ENCODE measurements around the gene LRRTM2. TPM values are rescaled to one million over a fixed set of nuclear protein-coding genes. Genes with fewer than 3 reads are reported as not detected.

Gene LRRTM2
- total RNA-seq, 1 experiment from 2014 or later = 1.6 TPM

Other genes with a start within 250 kb of the LRRTM2 start
- gene CTNNA1, start 121.9 kb downstream of the LRRTM2 start, total RNA-seq (2014; rRNA removed; shearing (Covaris generic)) = 153 and 159 TPM in 2 replicates